ENCODE results near the gene DLG2.
A peak's percentile ranks its signal among the peaks of the same experiment; 100 is the strongest.

Gene DLG2

DNA sequence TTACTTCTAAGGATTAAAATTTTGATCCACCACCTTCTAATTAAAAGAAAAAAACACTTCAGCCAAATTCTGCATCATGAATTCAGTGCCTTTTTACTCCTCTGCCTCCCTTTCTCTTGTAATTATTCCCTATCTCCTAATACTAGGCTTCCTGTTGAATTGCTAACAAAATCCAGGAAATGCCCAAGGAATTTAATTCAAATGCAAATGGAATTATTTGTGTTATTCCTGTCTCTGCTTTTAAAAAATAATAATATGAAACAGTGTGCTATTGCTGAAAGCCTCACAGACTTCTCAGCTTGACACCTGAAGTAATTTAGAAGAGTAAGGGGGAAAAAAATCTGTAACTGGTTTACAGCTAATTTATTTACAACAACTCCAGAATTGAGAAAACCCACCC is 85.5 kb downstream of the DLG2 start:
- no peak for DNase-seq

DNA sequence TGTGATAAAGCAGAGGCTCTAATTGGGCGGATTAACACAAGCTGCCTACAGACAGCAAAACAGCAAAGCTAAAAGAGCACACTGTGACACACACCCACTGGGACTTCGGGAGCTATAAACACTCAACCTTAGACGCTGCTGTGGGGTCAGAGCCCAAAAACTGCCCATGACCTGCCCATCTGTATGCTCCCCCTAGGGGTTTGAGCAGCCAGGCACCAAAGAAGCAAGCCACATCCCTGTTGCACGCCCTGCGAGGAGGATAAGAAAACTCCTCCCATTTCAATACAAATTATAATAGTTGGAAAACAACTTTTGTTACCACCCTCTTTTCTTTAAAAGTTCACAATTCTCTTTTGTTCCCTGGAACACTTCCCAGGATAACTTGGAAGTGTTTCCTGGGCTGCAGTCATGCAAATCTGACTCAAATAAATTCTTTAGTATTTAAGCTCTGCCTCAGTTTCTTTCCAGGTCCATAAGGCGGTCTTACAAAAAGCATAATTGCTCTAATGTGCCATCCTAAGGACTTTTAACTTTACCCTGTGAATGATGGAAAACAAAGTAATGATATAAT is 86.4 kb downstream of the DLG2 start:
- no peak for DNase-seq

DNA sequence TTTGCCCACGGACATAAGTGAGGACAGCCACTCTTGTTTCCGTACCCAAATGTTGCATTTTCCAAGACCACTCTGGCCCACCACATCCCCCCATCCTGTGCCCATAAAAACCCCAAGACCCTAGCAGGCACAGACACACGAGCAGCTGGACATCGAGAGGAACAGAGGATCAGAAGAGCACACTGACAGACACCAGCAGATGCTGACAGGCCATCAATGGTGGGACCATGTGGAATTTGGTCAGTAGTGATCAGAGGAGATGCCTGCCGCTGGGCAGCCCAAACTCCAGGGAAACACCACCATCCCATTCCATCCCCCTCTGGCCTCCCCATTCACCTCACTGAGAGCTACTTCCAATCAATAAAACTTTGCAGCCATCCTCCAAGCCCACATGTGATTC is 87.0 kb downstream of the DLG2 start:
- DNase-seq, result no peak

DNA sequence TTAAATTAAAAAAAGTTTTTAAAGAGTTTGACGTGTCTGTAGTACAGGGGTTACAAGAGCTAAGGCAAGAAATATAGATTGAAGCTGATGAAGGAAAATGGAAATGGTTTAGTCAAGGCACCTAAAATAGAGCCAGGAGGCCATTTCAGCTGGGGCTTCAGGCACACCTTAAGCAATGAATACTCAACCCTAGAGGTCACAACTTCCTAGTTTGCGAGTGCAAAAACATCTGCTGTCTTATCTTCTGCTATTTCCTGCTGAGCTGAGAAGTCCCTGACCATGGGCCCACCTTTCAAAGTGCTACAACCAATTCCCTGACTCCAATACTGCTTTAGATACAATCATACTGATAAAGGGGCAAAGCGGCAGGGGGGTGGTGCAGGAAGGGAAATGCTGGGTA is 87.4 kb downstream of the DLG2 start:
- no peak for DNase-seq

DNA sequence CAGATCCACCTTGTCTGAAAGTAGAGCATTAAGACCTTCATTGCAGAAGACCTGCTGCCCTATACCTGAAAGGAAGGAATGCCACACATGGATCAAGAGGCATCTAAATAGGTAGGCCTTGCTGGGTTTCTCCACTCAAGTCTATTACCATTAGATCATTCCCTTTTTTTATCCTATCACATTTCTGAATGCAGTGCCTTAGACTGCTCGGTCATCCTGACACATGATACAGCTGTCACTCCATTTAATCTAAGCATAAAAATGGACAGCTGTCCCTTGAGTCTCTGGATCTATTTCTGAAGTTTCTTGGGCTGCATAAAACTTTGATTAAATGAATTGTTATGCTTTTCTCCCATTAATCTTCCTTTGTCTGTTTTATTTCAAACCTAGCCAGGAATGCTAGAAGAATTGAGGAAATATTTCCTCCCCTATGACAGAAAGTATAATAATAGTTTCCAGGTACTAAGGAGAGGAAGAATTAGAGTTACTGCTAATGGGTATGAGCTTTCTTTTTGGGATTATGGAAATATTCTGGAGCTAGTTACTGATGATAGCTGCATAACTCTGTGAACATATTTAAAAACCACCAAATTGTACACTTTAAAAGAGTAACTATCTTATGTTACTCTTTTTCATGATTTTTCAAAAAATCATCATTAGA is 88.0 kb downstream of the DLG2 start:
- DNase-seq, result no peak

- DNase-seq, result no peak
Measured at GRCh38 chr11:85536438-85536837, 90.7 kb downstream of the DLG2 start.

GRCh38 chr11:85534806-85535205 is 92.3 kb downstream of the DLG2 start:
- no peak for DNase-seq

DNA sequence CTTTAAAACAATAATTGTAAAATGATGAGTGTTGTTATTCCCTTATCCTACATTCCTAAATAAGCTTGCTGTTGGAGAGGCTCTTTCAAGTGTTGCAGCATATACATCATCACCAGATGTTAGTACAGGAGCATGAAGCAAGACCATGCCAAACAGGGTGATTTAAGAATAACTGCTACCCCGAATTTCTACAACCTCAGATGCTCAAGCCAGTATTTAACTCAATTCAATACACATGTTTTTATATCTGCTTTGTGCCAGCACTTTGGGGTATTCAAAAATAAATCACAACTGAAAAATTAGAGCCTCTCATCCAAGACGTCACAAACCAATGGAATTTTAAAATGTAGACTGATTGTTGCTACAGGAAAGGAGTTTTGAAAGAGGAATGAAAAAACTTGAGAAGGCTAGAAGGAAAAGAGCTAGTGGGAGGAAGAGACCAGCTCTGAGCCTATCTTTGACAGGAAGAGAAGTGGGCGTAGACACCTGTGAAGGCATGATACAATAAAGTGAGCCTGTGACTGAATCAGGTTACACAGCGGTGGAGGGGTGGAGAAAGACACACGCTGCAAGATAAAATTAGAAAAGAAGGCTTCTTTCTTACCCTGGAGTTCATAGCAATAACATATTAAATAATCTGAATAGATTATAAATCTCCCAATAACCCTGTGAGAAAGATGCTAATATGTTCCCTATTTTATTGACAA is 95.8 kb downstream of the DLG2 start:
- no peak for DNase-seq

- peak; percentile 6 for DNase-seq
Measured at GRCh38 chr11:85530634-85531033, 96.5 kb downstream of the DLG2 start.

- no peak for DNase-seq
Measured at GRCh38 chr11:85526564-85526963, 100.6 kb downstream of the DLG2 start.

DNA sequence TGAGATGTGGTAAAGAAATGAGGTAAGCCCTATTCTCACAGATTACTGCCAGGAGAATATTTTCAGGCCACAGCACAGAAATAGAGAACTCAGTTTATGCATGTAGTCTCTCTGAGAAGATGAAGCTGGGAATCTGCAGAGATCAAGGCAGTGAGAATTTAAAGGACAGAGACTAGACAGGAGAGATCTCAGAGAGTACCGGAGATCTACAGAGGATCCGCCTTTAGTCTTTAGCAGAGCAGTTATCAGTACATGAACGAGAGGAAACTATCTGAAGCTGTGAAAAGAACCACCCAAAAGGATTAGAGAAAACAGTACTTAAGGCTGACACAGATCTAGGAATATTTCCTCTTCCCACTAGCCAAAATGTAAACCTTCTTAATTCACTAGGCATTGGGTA is 101.5 kb downstream of the DLG2 start:
- DNase-seq, result no peak

DNA sequence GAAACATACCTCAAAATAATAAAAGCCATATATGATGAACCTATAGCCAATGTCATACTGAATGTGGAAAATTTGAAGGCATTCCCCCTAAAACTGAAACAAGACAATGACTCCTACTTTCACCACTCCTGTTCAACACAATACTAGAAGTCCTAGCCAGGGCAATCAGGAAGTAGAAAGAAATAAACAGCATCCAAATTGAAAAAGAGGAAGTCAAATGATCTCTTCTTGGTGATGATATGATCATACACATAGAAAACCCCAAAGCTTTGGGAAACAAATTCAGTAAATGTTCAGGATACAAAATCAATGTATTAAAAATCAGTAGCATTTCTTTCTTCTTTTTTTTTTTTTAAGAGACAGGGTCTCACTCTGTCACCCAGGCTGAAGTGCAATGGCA is 109.9 kb downstream of the DLG2 start:
- peak; percentile 67 for DNase-seq

GRCh38 chr11:85495918-85496317 is 131.2 kb downstream of the DLG2 start:
- DNase-seq, result no peak

DNA sequence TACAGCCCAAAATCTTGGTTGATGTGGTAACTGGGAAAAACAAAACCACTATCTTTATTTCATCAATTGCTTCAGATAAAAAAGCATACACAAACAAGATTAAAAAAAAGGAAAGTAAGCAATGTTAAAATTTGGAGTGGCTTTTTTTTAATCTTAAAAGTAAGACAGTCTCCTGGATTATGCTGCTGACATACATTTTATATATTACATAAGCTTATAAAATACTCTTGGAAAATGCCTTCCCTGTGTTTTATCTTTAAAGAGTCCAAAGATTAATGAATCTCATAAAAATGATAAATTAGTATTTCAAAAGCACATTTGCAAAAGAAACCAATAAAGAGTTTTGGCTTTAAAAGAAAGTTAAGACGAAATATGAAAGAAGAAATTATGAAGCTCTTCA is 132.7 kb downstream of the DLG2 start:
- no peak for DNase-seq

DNA sequence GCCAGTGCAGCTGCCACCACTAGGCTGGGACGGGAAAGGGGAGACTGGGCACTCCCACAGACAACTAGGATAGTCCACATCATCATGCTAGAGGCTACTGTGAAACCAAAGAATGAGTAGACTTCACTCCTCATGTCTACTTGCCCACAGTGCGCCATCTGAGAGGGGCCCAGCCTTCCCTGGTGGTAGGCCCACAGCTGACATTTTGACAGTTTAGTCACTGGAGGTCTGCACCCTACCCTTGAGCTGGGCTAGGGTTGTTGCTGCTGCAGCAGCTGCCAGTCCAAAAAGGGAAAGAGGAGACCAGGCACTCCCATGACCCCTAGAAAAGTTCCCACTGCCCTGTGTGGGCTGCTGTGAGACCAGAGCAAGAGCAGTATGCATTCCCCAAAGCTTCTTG is 141.2 kb downstream of the DLG2 start:
- DNase-seq, result no peak

DNA sequence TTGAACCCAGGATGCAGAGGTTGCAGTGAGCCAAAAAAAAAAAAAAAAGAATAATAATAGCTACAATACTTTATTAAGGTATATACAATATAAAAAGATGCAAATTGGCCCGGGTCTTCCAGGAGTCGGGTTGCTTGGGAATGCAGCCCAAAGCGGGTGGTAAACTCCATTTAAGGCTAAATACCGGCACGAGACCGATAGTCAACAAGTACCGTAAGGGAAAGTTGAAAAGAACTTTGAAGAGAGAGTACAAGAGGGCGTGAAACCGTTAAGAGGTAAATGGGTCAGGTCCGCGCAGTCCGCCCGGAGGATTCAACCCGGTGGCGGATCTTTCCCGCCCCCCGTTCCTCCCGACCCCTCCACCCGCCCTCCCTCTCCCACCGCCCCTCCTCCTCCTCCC is 143.3 kb downstream of the DLG2 start:
- DNase-seq, result no peak

GRCh38 chr11:85481862-85482261 is 145.3 kb downstream of the DLG2 start:
- DNase-seq, result no peak

DNA sequence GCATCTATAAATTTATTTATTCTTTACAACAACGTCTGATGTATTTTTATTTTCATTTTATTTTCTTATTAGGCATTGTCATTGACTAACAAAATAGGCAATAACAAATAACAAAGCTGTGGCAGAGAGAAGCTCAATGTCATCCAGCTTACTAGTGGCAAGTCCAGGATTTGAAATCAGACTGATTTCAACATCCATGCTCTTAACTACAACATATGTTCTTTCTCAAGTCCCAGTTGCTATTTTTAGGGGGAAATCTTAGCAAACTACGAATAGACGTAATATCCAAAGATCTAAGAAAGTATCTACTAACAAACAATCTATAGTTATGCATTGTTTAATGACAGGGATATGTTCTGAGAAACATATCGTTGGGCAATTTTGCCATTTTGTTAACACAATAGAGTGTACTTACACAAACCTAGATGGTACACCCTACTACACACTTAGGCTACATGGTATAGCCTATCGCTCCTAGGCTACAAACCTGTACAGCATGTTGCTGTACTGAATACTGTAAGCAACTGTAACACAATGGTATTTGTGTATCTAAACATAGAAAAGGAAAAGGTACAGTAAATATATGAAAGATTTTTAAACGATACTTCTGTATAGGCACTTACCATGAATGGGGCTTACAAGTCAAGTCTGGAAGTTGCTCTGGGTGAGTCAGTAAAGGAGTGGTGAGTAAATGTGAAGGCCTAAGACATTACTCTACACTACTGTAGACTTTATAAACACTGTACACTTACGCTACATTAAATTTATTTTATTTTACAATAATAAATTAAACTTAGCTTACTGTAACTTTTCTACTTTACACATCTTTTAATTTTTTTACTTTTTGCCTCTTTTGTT is 151.3 kb downstream of the DLG2 start:
- peak; percentile 29 for DNase-seq

GRCh38 chr11:85472953-85473352 is 154.2 kb downstream of the DLG2 start:
- DNase-seq, result no peak

DNA sequence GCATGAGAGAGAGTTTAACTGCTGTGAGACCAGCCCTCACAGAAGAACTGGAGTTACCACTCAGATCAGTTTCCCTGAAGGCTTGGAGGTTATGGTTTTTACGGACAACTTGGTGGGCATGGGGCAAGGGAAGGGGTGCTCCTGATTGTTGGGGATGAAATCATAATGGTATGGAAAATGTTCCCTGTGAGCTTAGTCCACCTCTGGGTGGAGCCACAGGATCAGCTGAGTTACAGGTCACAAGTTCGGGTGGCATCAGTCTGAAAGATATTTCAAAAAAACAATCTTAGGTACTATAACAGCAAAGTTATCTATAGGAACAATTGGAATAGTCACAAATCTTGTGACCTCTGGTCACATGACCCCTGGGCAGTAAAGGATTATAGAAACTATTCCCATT is 162.9 kb downstream of the DLG2 start:
- no peak for DNase-seq

- no peak for DNase-seq
Measured at GRCh38 chr11:85459304-85459703, 167.8 kb downstream of the DLG2 start.

DNA sequence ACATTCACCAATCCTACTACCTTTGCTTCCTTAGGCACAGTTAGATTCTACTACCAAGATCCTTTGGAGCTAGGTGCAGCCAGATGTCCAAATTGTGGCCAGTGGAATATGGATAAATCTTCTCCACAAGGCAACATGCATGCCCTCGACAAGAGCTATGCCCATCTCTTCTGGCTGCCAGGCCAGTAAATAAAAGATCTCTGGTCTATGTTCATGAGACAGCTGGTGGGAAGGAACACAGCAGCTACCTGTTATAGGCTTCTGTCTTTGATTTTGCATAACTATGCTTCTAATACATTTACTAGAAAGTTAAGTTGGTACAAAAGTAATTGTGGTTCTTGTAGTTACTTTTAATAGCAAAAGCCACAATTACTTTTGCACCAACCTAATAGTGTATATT is 182.7 kb downstream of the DLG2 start:
- DNase-seq, result no peak

DNA sequence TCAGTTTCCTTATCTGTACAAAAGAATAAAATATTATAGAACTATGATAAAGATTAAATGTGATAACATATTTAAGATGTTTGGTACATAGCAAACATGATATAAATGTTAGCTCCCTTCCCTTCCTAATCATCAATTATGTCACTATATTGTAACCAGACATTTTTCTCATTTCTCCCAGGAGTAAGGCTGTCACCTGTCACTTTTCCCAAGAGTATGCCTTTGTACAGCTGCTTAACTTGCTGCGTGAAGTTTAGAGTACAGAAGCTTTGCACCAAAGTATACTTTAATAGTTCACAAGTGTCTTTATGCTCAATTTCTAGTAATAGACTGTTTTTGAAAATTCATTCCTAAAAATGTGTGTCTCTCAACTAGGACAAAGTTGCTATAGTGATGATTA is 186.9 kb downstream of the DLG2 start:
- DNase-seq, result no peak

DNA sequence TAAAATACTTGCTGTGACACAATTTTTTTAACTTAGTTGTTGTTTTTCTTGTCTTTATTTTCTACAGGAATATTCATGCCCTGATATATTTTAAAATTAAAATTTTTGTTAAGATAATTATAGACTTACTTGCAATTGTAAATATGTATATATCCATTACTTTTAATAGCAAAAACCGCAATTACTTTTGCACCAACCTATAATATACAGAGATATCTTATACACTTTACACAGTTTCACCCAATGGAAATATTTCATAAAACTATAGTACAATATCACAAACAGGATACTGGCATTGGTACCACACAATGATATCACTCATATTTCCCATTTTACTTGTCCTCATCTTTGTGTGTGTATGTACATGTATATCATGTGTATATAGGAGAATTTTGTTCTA is 188.8 kb downstream of the DLG2 start:
- no peak for DNase-seq

Measured in MV-4-11 (cell line).